ENCODE data around the gene RALGDS.

Gene RALGDS

GRCh38 chr9:133058550-133059320 lies 62.3 kb downstream of the RALGDS start:
- H3K4me3 ChIP-seq (replicated peaks; ENCODE audit: low read depth, low read length) = no peak overlapping the region
- DNase-seq (ENCODE audit: extremely low read depth, low read depth) = no peak
- TF ChIP-seq, protein P1, sequence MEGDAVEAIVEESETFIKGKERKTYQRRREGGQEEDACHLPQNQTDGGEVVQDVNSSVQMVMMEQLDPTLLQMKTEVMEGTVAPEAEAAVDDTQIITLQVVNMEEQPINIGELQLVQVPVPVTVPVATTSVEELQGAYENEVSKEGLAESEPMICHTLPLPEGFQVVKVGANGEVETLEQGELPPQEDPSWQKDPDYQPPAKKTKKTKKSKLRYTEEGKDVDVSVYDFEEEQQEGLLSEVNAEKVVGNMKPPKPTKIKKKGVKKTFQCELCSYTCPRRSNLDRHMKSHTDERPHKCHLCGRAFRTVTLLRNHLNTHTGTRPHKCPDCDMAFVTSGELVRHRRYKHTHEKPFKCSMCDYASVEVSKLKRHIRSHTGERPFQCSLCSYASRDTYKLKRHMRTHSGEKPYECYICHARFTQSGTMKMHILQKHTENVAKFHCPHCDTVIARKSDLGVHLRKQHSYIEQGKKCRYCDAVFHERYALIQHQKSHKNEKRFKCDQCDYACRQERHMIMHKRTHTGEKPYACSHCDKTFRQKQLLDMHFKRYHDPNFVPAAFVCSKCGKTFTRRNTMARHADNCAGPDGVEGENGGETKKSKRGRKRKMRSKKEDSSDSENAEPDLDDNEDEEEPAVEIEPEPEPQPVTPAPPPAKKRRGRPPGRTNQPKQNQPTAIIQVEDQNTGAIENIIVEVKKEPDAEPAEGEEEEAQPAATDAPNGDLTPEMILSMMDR (IDR thresholded peaks at IDR 0.05; ENCODE audit: low read depth, low read length, missing control alignments) = no peak

- TF ChIP-seq, protein P1 (IDR thresholded peaks at IDR 0.05; ENCODE audit: low read depth, low read length, missing control alignments) = no peak
These were observed 63.0 kb downstream of the RALGDS start for GRCh38 chr9:133058071-133058470.

DNA sequence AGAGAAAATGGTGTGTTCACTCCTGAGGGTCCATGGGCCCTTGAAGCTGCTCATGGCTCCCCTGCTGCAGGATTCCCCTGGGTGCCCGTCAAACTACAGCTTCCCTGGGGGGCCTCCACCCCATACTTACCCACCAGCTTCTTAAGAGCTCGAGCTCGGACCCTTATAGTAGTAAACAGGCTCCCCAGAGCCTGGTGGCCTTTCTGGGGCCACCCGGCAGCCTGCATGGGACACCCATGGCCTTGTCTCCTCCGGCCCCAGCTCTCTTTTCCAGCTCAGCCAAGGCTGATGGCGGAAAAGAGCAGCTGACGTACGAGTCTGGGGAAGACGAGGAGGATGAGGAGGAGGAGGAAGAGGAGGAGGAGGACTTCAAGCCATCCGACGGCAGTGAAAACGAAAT lies 63.5 kb downstream of the RALGDS start:
- DNase-seq (ENCODE audit: extremely low read depth, low read depth) = no peak
- H3K4me3 ChIP-seq (replicated peaks; ENCODE audit: low read depth, low read length) = no peak overlapping the region
- TF ChIP-seq, protein P1 (IDR thresholded peaks at IDR 0.05; ENCODE audit: low read depth, low read length, missing control alignments) = no peak

More at GRCh38 chr9:133058071-133058470, 63.0 kb downstream of the RALGDS start:
- H3K4me3 ChIP-seq (replicated peaks; ENCODE audit: low read depth, low read length) = no peak overlapping the region
- no peak for DNase-seq (ENCODE audit: extremely low read depth, low read depth)

DNA sequence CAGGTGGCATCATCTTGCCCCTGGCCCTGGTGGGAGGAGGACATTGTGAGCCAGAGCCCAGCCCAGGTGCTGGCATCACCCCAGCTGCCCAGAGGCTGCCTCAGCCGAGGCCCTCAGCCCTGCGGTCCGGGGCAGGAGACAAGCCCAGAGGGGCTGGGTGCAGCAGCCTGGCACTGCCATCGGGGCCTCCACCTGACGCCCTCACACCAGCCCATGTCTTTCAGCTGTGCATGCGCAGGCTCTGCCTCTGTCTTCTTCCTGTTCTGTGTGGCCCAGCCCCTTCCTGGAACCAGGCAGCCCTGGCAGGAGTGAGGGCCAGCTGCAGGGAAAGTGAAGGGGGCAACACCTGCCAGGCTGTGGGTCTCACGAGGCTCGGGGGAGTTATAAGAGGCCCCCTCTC lies 64.0 kb downstream of the RALGDS start:
- DNase-seq (ENCODE audit: extremely low read depth, low read depth) = no peak
- TF ChIP-seq, protein P1 (IDR thresholded peaks at IDR 0.05; ENCODE audit: low read depth, low read length, missing control alignments) = no peak
- no peak overlapping the region for H3K4me3 ChIP-seq (replicated peaks; ENCODE audit: low read depth, low read length)

DNA sequence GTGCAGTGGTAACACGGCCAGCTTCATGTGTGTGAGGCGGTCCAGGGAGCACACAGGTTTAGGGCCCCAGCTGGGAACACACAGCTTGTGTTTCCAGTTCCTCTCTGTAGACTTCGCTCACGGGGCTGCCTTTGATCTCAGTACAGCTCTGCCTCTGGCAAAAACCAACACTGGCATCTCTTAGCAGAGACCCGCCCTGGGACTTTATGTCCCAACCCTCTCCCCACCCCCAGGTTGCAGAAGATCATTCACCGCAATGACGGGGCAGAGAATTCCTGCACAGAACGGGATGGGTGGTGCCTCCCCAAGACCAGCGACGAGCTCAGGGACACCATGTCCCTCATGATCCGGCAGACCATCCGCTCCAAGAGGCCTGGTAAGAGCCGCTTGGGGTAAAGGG lies 64.5 kb downstream of the RALGDS start:
- H3K4me3 ChIP-seq (replicated peaks; ENCODE audit: low read depth, low read length) = no peak overlapping the region
- no peak for DNase-seq (ENCODE audit: extremely low read depth, low read depth)
- TF ChIP-seq, protein P1 (IDR thresholded peaks at IDR 0.05; ENCODE audit: low read depth, low read length, missing control alignments) = no peak

- no peak for DNase-seq (ENCODE audit: extremely low read depth, low read depth)
- no peak overlapping the region for H3K4me3 ChIP-seq (replicated peaks; ENCODE audit: low read depth, low read length)
- TF ChIP-seq, protein P1 (IDR thresholded peaks at IDR 0.05; ENCODE audit: low read depth, low read length, missing control alignments) = no peak
These were observed 65.1 kb downstream of the RALGDS start for GRCh38 chr9:133055788-133056420.
